Esophagus squamous epithelium (tissue), 5 donors: Measurements from ENCODE around the gene RHEBL1. TPM values are rescaled to one million over a fixed set of nuclear protein-coding genes. Genes with fewer than 3 reads are reported as not detected.

Experiments used
- DNase-seq: peaks from one replicate; lab custom pipeline; 2025; lab: John Stamatoyannopoulos, UW
- H3K27ac ChIP-seq, 4 donors: fragments of 200-600 bp; sonication (generic); one replicate each; pipeline ENCODE4 v1.5.1; 2016 to 2019; ENCODE audit warnings: mild to moderate bottlenecking in 1 of 4
- H3K27me3 ChIP-seq, 4 donors: fragments of 200-600 bp; sonication (generic); 1 replicate in 3 of 4; 2 replicates in 1 of 4; pipeline versions ENCODE4 v1.5.1 to v1.6.0; 2017 to 2021; ENCODE audit warnings: antibody characterized with exemption in 1 of 4
- H3K36me3 ChIP-seq, 3 donors: fragments of 200-600 bp; sonication (generic); one replicate each; pipeline ENCODE4 v1.5.1; 2016 to 2019
- H3K4me1 ChIP-seq, 3 donors: fragments of 200-600 bp; sonication (generic); one replicate each; pipeline ENCODE4 v1.5.1; 2017 to 2019
- H3K4me3 ChIP-seq, 4 donors: fragments of 200-600 bp; sonication (generic); 1 replicate in 3 of 4; 2 replicates in 1 of 4; pipeline ENCODE4 v1.5.1; 2016 to 2019; ENCODE audit warnings: mild to moderate bottlenecking in 2 of 4, moderate library complexity in 1 of 4
- H3K9me3 ChIP-seq, 3 donors: fragments of 200-600 bp; sonication (generic); one replicate each; pipeline ENCODE4 v1.5.1; 2016 to 2019
- POLR2A ChIP-seq, 4 donors: fragments of 450-650 bp; IDR thresholded peaks; one replicate each; pipeline ENCODE4 v1.6.1; 2017; ENCODE audit warnings: antibody characterized with exemption in 4 of 4, mild to moderate bottlenecking in 4 of 4, moderate library complexity in 3 of 4
- WGBS, 2 donors: methylation state at CpG; one replicate each; pipeline ENCODE4 v1.1.5; 2018; 5-methylcytosine and 5-hydroxymethylcytosine counted together
- intact Hi-C: fragments of 100-400 bp; cut with DNase I; formaldehyde crosslinking; loops from one replicate; pipeline ENCODE4 v1.15.0; 2022
- total RNA-seq, 4 donors: library from RNA; depleted of rRNA; stranded (reverse); fragments of >200 nt; gene quantifications; one replicate each; pipeline ENCODE4 v1.1.0, GENCODE V29; 2016
- TF ChIP-seq, protein P1 (sequence below), 6 experiments: fragments of 450-650 bp in 4 of 6; fragments of 200-600 bp in 2 of 6; sonication (generic) in 2 of 6; IDR thresholded peaks; one replicate each; pipeline ENCODE4 v1.5.1; 2016 to 2019; ENCODE audit warnings: antibody characterized with exemption in 6 of 6, mild to moderate bottlenecking in 4 of 6, moderate library complexity in 4 of 6
- donor health status: DM: yes; HTN: yes; CAD: no.

Gene RHEBL1
- total RNA-seq, 4 donors from 2014 or later, result 0.23 to 0.44 TPM; not detected in 2

DNA sequence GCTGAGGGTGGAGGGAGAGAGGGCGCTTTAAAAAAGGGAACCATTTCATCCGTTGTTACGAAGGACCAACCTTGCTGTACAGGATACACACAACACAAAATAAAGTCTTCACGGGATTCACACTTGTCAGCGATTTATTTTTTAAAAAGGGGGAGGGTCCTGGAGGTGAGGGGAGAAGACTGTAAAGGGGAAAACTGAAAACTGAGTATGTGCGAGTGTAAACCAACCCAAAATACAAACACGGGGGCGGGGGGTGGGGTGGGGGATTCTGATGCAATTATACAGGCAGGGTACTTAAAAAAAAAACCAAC is 50.7 kb downstream of the RHEBL1 start:
- H3K36me3 ChIP-seq, result peaks cover 13 to 41% (median 22%) of the 10 kb centered on the region in 3 donors
- H3K4me1 ChIP-seq, result peaks cover 8 to 28% (median 16%) of the 10 kb centered on the region in 3 donors
- no peaks in the 10 kb centered on the region for H3K9me3 ChIP-seq
- intact Hi-C loops, result no loop called here
- WGBS, 2 donors, result 3 to 5% methylated on average over 8 of the region's 8 CpGs
- no peaks in the 10 kb centered on the region for H3K27me3 ChIP-seq
- no peak for TF ChIP-seq POLR2A (IDR thresholded peaks at IDR 0.05)
- TF ChIP-seq, protein P1, sequence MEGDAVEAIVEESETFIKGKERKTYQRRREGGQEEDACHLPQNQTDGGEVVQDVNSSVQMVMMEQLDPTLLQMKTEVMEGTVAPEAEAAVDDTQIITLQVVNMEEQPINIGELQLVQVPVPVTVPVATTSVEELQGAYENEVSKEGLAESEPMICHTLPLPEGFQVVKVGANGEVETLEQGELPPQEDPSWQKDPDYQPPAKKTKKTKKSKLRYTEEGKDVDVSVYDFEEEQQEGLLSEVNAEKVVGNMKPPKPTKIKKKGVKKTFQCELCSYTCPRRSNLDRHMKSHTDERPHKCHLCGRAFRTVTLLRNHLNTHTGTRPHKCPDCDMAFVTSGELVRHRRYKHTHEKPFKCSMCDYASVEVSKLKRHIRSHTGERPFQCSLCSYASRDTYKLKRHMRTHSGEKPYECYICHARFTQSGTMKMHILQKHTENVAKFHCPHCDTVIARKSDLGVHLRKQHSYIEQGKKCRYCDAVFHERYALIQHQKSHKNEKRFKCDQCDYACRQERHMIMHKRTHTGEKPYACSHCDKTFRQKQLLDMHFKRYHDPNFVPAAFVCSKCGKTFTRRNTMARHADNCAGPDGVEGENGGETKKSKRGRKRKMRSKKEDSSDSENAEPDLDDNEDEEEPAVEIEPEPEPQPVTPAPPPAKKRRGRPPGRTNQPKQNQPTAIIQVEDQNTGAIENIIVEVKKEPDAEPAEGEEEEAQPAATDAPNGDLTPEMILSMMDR (IDR thresholded peaks at IDR 0.05), result no peak
- DNase-seq, result no peak
- H3K4me3 ChIP-seq, result peak overlapping the region; percentile 76 to 95 (median 88)
- peak overlapping the region; percentile 93 to 98 (median 96) for H3K27ac ChIP-seq

DNA sequence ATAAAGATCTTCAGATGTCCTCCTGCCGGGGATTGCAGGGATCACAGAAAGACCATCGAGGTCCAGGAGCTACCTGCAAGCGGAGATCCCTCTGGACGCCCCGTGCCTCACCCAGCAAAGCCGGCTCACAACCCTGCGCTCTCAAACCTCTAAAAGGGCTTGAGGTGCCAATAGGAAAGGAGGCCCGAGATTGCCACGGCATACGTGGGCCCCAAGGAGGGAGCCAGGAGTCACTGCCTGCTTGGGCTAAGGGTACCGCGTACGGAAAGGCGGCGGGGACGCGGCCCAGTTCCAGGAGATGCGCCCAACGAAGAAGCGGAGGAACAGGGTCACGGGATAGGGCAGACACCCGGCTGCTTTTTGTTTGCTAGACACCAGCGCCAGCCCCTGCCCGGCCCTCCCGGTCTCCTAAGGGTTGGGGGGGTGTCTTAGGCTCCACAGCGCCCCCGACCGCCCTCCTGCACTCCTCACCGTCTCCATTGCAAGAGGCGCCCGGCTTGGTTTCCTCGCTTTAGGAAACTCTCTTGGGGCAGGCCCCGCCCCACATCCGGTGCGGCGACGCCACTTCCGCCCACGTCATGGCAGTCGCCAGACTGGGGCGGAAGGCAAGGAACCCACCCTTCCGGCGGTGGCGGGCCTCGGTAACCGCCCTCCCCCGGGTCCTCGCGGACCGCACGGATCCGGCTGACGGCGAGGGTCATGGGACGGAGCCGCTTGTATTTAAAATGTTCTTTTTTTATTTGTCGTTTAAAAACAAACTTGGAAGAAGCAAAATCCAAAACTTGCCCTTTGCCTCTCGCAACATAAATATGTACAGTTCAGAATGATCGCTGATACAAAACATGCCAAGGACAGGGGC is 51.3 kb downstream of the RHEBL1 start, which contains the start of gene PRKAG1:
PRKAG1 (minus strand) TSS at position 516 of the 859 bp plus-strand sequence; CDS start at position 480, 36 bp downstream.
- TF ChIP-seq POLR2A (IDR thresholded peaks at IDR 0.05), result peak in 3 of 4 donors; percentile 70 to 91 (median 88)
- TF ChIP-seq, protein P1 (IDR thresholded peaks at IDR 0.05), result peak; percentile 7 to 36 (median 26)
- intact Hi-C loops, result no loop called here
- H3K9me3 ChIP-seq, result no peaks in the 10 kb centered on the region
- H3K27me3 ChIP-seq, result no peaks in the 10 kb centered on the region
- H3K4me1 ChIP-seq, result peaks cover 8 to 28% (median 16%) of the 10 kb centered on the region in 3 donors
- 0 to 1% methylated on average over 23 to 39 of the region's 59 CpGs for WGBS, 2 donors
- peak; percentile 89 for DNase-seq
- H3K27ac ChIP-seq, result peak within 1 kb of the TSS; percentile 93 to 98 (median 96)
- peaks cover 13 to 35% (median 16%) of the 10 kb centered on the region in 3 donors for H3K36me3 ChIP-seq
- H3K4me3 ChIP-seq, result peak within 1 kb of the TSS; percentile 76 to 95 (median 88)

DNA sequence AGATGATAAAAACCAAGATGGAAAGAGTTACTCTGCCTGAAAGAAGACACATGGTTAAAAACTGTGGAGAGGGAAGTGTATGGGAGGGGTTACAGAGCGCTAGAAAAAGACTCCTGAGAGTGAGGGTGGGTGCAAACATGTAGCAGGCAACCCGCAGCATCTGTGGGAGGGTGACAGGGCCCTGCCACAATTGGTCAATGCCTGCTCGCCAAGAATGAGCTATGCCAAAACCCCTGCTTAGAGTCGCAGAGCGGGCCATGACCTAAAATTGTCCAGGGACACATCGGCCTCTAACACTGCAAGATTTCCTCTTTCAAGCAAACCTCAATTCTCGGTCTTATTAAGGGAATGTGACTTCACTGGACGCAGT is 51.9 kb downstream of the RHEBL1 start:
- intact Hi-C loops, result no loop called here
- no peak for DNase-seq
- peak overlapping the region; percentile 93 to 98 (median 96) for H3K27ac ChIP-seq
- H3K4me3 ChIP-seq, result peak overlapping the region; percentile 76 to 95 (median 88)
- peaks cover 8 to 28% (median 16%) of the 10 kb centered on the region in 3 donors for H3K4me1 ChIP-seq
- WGBS, 2 donors, result 0% methylated on average over 7 to 8 of the region's 8 CpGs
- no peaks in the 10 kb centered on the region for H3K27me3 ChIP-seq
- peaks cover 13 to 32% (median 14%) of the 10 kb centered on the region in 3 donors for H3K36me3 ChIP-seq
- TF ChIP-seq POLR2A (IDR thresholded peaks at IDR 0.05), result no peak
- TF ChIP-seq, protein P1 (IDR thresholded peaks at IDR 0.05), result peak in 1 of 6 experiments; percentile 20
- no peaks in the 10 kb centered on the region for H3K9me3 ChIP-seq

DNA sequence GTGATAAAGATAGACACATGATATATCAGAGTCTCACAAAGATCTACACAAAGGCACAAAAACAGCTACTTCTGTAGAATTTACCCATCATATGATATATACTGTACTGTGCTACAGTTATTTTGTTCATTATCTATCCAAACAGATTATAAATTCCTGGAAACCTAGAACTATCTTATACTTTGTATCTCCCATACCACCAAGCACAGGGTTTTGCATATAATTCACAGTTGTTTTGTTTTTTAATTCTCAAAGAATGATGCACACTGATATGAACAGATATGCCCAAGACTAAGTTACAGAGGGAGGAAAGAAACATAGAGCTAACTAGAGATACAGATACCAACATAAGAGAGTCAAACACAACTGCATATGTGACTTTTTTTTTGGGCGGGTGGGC is 54.6 kb downstream of the RHEBL1 start:
- H3K27ac ChIP-seq, result no peak overlapping the region
- TF ChIP-seq POLR2A (IDR thresholded peaks at IDR 0.05), result no peak
- TF ChIP-seq, protein P1 (IDR thresholded peaks at IDR 0.05), result no peak

More for the DNA sequence above, 54.6 kb downstream of the RHEBL1 start:
- 75 to 92% methylated on average over 1 of the region's 1 CpG for WGBS, 2 donors
- H3K4me1 ChIP-seq, result peaks cover 8 to 28% (median 16%) of the 10 kb centered on the region in 3 donors
- H3K36me3 ChIP-seq, result peaks cover 3 to 32% (median 11%) of the 10 kb centered on the region in 3 donors
- no peak overlapping the region for H3K4me3 ChIP-seq
- H3K27me3 ChIP-seq, result no peaks in the 10 kb centered on the region
- intact Hi-C loops, result no loop called here
- no peak for DNase-seq
- H3K9me3 ChIP-seq, result no peaks in the 10 kb centered on the region

Other genes starting within 250 kb of the RHEBL1 start
- gene DDX23, start 217.8 kb downstream of the RHEBL1 start, total RNA-seq, result 10 to 100 TPM; 46.0 to 71.5 (median 56.7) TPM
- gene RND1, start 204.1 kb downstream of the RHEBL1 start, total RNA-seq, result 1 to 10 TPM in 2 of 4 donors, under 1 TPM in 2; 0.57 to 6.1 (median 0.95) TPM
- 10 to 100 TPM in 3 of 4 donors, 1 to 10 TPM in 1; 9.5 to 28.6 (median 11.8) TPM for gene FKBP11, start 144.5 kb downstream of the RHEBL1 start, total RNA-seq
- 10 to 100 TPM; 52.2 to 76.2 (median 61.6) TPM for gene ARF3, start 112.5 kb downstream of the RHEBL1 start, total RNA-seq
- gene WNT10B, start 98.2 kb downstream of the RHEBL1 start, total RNA-seq, result 1 to 10 TPM in 1 of 4 donors, under 1 TPM in 3; 0.19 to 6.3 (median 0.61) TPM
- under 1 TPM in 1 of 4 donors, not detected in 3; 0.41 TPM for gene WNT1, start 91.7 kb downstream of the RHEBL1 start, total RNA-seq
- gene DDN, start 70.6 kb downstream of the RHEBL1 start, total RNA-seq, result under 1 TPM; 0.19 to 0.40 (median 0.26) TPM
- gene PRKAG1, start 51.2 kb downstream of the RHEBL1 start, total RNA-seq, result 10 to 100 TPM; 31.9 to 58.6 (median 47.8) TPM
- gene KMT2D, start 9.2 kb downstream of the RHEBL1 start, total RNA-seq, result 10 to 100 TPM; 29.4 to 67.9 (median 47.9) TPM
- gene DHH, start 24.8 kb upstream of the RHEBL1 start, total RNA-seq, result under 1 TPM in 3 of 4 donors, not detected in 1; 0.19 to 0.31 (median 0.21) TPM
- 10 to 100 TPM; 13.7 to 41.8 (median 27.8) TPM for gene LMBR1L, start 40.9 kb upstream of the RHEBL1 start, total RNA-seq
- 100 to 1,000 TPM; 414 to 957 (median 699) TPM for gene TUBA1B, start 61.4 kb upstream of the RHEBL1 start, total RNA-seq
- 10 to 100 TPM; 14.5 to 91.0 (median 46.2) TPM for gene TUBA1A, start 119.1 kb upstream of the RHEBL1 start, total RNA-seq
- gene TUBA1C, start 195.1 kb upstream of the RHEBL1 start, total RNA-seq, result 1,000 to 10,000 TPM in 1 of 4 donors, 100 to 1,000 TPM in 3; 587 to 1,132 (median 718) TPM
- under 1 TPM in 1 of 4 donors, not detected in 3; 0.57 TPM for gene PRPH, start 225.2 kb upstream of the RHEBL1 start, total RNA-seq